NCI-H2081 (cell line): ENCODE results near the gene ATXN1.

Experiments used
- DNase-seq, 2 experiments: peaks; one replicate each; lab custom pipeline; 2025; lab: John Stamatoyannopoulos, UW

ATXN1 gene

GRCh38 chr6:16498237-16498636 lies 263.0 kb downstream of the ATXN1 start:
- no peak for DNase-seq

GRCh38 chr6:16496991-16497801 lies 264.1 kb downstream of the ATXN1 start:
- DNase-seq, result no peak

DNA sequence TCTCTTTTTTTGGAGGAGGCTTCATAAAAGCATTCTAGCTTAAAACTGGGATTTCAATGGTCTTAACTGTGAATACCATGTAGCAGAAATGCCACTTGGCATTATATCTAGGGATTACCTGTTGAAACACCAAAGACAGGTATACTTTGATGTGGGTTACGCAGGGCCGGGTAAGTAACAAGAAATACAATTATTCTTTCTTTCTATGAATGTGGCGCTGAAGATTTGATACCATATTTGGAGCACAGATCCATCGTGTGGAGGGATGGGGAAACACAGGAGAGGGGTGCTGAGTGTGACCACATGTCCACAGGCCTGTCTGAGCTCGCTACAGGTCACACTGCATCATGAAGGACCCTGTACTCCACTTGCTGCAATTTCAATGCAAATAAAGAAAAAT lies 265.1 kb downstream of the ATXN1 start:
- no peak for DNase-seq

DNA sequence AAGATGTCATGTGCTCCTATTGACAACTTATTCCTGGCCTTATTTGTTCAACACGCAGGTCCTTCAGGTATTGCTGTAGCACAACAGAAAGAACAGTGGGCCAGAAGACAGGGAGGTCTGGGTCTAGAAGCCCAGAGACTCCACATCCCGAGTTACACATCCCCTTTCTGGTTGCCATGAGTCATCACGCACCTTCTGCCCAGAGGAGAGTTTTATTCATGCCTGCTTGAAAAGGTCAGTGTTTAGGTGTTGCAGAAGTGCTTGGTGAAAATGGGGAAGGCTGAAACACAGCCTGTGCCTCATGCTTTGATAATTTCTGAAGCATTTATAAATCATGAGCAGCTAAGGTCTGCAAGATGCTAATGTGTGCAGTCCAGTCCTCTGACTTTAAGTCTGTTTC lies 266.5 kb downstream of the ATXN1 start:
- DNase-seq, result no peak

- DNase-seq, result no peak
Observed at GRCh38 chr6:16493802-16494201, 267.5 kb downstream of the ATXN1 start.

- DNase-seq, result no peak
Observed at GRCh38 chr6:16493112-16493511, 268.1 kb downstream of the ATXN1 start.

DNA sequence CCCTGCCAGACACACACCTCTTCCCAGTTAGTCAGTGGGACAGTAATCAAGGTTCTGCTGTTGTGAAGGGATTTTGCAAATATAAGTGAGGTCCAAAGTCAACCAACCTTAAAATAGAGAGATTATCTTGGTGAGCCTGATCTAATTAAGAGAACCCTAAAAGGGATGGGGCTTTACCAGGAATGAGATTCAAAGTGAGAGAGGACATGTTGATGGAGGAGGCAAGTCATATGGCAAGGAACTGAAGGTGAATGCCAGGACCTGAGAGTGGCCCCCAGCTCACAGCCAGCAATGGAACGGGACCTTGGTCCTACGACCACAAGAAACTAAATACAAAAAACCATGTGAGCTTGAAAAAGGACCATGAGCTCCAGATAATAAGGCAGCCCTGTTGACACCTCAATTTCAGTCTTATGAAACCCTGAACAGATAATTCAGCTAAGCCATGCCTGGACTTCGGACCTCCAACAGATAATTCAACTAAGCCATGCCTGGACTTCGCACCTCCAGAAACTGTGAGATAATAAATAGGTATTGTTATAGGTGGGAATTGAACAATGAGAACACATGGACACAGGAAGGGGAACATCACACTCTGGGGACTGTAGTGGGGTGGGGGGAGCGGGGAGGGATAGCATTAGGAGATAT lies 269.5 kb downstream of the ATXN1 start:
- no peak for DNase-seq

- no peak for DNase-seq
Observed at GRCh38 chr6:16490616-16491015, 270.6 kb downstream of the ATXN1 start.

DNA sequence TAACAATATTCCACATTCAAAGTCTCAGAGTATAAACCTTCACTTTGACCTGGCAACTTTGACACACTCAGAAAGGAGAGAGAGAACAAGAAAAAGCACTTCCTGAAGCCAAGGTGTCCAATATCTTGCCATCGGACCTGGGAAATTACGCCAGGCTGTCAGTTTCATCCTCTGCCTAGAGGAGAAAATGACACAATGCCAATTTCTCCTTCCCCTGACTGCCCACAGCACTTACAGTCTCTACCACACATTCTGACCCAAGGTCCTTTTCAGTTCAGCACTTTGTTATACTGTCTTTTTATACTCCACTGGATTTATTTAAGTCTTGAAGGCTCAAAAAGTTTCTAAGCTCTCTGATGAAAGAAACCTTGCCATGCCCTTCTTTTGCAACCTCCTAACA lies 272.4 kb downstream of the ATXN1 start:
- no peak for DNase-seq

DNA sequence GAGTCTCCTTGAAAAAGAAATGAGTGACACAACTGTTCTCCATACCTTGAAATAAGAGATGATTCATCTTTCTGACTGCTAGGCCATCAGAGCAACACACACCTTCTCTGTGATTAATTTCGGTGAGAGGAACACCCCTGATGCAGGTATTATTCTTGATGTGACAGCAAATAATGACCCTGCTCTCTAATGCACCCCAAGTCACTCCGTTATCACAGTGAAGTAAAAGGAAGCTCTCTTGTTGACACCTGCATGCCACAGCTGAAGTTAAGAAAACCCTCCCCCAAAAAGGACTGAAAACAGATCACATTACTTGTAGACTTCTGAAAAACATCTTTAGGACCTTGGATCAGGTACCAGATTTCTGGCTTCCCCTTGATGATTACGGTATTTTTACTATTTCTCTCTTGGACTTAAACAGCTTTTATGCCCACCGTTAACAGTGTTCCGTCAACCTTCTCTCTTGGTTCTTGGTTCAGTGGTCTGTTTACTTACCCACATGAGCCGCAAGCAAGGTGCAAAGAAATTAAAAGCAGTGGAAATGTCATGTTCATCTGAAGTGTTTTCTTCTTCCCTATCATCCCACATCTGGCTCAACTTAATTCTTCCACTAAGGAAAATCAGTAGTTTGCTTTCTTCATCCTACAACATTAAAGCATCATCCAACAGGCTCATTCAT lies 273.1 kb downstream of the ATXN1 start:
- DNase-seq, result no peak

GRCh38 chr6:16486661-16487060 lies 274.6 kb downstream of the ATXN1 start:
- no peak for DNase-seq

DNA sequence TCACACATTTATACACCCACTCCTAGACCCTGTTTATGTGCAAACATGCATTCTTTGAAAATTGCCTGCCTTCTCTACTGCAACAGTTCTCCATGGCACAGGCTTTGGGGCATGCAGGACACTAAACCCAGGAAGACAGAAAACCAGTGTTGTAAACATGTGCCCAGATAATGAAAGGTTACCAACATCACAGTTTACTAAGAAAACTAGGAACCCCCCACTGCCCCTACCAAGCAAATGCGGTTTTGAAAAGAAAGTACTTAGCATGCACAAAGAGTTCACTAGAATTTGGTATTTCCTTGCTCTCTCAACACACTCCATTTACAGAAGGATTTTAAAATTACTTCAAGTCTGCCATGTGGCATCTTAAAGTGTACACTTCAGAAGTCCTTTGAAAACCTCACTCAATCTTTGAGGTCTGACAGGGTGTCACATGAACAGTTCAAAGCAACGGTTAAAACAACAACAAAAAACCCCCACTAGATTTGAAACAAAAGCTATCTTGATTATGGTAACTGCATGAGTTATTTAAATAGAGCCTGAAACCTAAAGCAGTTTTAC lies 277.9 kb downstream of the ATXN1 start:
- no peak for DNase-seq

GRCh38 chr6:16482702-16483314 lies 278.5 kb downstream of the ATXN1 start:
- no peak for DNase-seq

- no peak for DNase-seq
Observed at GRCh38 chr6:16481697-16482399, 279.4 kb downstream of the ATXN1 start.

DNA sequence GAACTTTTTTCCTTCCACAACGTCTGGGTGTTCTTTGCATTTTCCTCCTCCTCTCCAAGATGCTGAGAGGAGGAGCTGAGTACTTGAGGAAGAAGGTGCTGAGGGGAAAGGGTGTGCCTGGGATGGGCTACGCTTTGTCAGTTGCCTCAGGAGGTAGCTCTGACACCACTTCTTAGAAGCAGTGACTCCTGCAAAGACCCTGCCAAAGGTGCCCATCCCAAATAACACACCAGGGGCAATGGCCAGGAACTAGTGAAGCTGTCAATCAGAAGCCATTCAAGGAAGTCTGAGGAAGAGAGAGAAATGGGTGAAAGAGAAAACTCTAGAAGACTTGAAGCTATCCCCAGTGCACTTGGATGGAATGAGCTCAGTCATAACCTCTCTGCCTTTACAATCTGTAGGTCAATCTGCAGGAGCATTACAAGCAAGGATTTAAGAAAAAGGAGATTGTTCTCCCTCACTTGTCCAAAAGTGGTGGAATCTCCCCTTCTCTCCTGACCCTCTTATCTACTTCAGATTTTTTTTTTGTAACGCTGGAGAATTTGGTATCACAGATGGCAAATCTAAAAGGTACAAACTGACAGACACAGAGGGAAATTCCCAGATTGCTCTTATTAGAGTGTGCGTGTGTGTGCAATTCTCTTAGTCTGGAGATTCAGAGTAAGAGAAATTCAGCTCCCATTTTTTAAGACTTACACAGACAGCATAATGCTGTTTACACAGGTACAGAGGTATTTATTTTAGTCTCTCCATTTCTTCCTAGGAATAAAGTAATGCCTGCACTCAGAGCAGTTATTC lies 280.3 kb downstream of the ATXN1 start:
- no peak for DNase-seq

GRCh38 chr6:16477367-16478149 lies 283.7 kb downstream of the ATXN1 start:
- DNase-seq, result no peak

GRCh38 chr6:16476861-16477260 lies 284.4 kb downstream of the ATXN1 start:
- no peak for DNase-seq

- DNase-seq, result no peak
Observed at GRCh38 chr6:16475494-16475781, 285.8 kb downstream of the ATXN1 start.

- no peak for DNase-seq
Observed at GRCh38 chr6:16474772-16475493, 286.3 kb downstream of the ATXN1 start.
